Smooth muscle cell (in vitro differentiated cells): ENCODE results near the gene OR2B6. TPM values are rescaled to one million over a fixed set of nuclear protein-coding genes. Genes with fewer than 3 reads are reported as not detected.

ENCODE experiments used
- DNase-seq: peaks from one replicate; lab custom pipeline; 2025; ENCODE audit not compliant: unreplicated experiment; lab: John Stamatoyannopoulos, UW
- H2AFZ ChIP-seq: fragments of 200-600 bp; sonication (generic); 2 replicates; pipeline ENCODE4 v1.6.0; 2016; ENCODE audit warnings: antibody characterized with exemption, low read depth, mild to moderate bottlenecking
- H3F3A ChIP-seq: fragments of 200-600 bp; sonication (generic); 2 replicates; pipeline ENCODE4 v1.6.0; 2017; ENCODE audit warnings: antibody characterized with exemption, low read depth
- H3K27ac ChIP-seq: fragments of 200-600 bp; sonication (generic); 2 replicates; pipeline ENCODE4 v1.5.1; 2016; ENCODE audit warnings: low read depth, mild to moderate bottlenecking
- H3K27me3 ChIP-seq: fragments of 200-600 bp; sonication (generic); 2 replicates; pipeline ENCODE4 v1.6.1; 2016; ENCODE audit warnings: low read depth, mild to moderate bottlenecking
- H3K36me3 ChIP-seq: fragments of 200-600 bp; sonication (generic); 2 replicates; pipeline ENCODE4 v1.5.1; 2016; ENCODE audit warnings: low read depth
- H3K4me1 ChIP-seq: fragments of 200-600 bp; sonication (generic); 2 replicates; pipeline ENCODE4 v1.5.1; 2016; ENCODE audit warnings: low read depth
- H3K4me2 ChIP-seq: fragments of 200-600 bp; sonication (generic); 2 replicates; pipeline ENCODE4 v1.6.0; 2016; ENCODE audit warnings: mild to moderate bottlenecking
- H3K4me3 ChIP-seq: fragments of 200-600 bp; sonication (generic); 2 replicates; pipeline ENCODE4 v1.5.1; 2016; ENCODE audit warnings: mild to moderate bottlenecking
- H3K79me2 ChIP-seq: fragments of 200-600 bp; sonication (generic); 2 replicates; pipeline ENCODE4 v1.6.0; 2016; ENCODE audit warnings: low read depth, mild to moderate bottlenecking
- H3K9ac ChIP-seq: fragments of 200-600 bp; sonication (generic); 2 replicates; pipeline ENCODE4 v1.6.0; 2016; ENCODE audit warnings: low read depth
- H3K9me3 ChIP-seq: fragments of 200-600 bp; sonication (generic); replicated peaks from 2 replicates; pipeline ENCODE4 v1.5.1; 2016; ENCODE audit warnings: low read depth
- H4K20me1 ChIP-seq: fragments of 200-600 bp; sonication (generic); 2 replicates; pipeline ENCODE4 v1.6.0; 2016; ENCODE audit warnings: low read depth
- CTCF ChIP-seq: fragments of 200-600 bp; sonication (generic); IDR thresholded peaks from 2 replicates; pipeline ENCODE4 v1.5.1; 2017; ENCODE audit warnings: borderline replicate concordance, mild to moderate bottlenecking, antibody characterized with exemption; ENCODE audit not compliant: insufficient read depth, poor library complexity, severe bottlenecking
- WGBS: methylation state at CpG from one replicate; pipeline ENCODE4 v1.1.7; 2016; ENCODE audit warnings: low lambda C conversion rate; 5-methylcytosine and 5-hydroxymethylcytosine counted together
- polyA plus RNA-seq: library from polyadenylated mRNA; unstranded; fragments of >200 nt; fragmentation: Nextera tagmentation; extraction: Ambion mirVana; gene quantifications from 2 replicates; pipeline ENCODE4 v1.2.1, GENCODE V29; 2016
- total RNA-seq: library from RNA; depleted of rRNA; stranded (reverse); fragments of >200 nt; gene quantifications from 2 replicates; pipeline ENCODE4 v1.2.3, GENCODE V29; 2014

The OR2B6 gene
- total RNA-seq, result not detected in 2 replicates
- polyA plus RNA-seq, result not detected in 2 replicates

GRCh38 chr6:27956941-27957340 lies at the start of gene OR2B6:
Gene OR2B6, plus strand, starts transcription at chr6:27957241. Its CDS starts 0 bp downstream, at chr6:27957241.
- no peak for TF ChIP-seq CTCF
- no peak for DNase-seq
- no peaks in the 10 kb centered on the region for H3K9me3 ChIP-seq
- H3K4me3 ChIP-seq, result no peak within 1 kb of the TSS
- no peak within 1 kb of the TSS for H3K27ac ChIP-seq
- no peaks in the 10 kb centered on the region for H3K4me1 ChIP-seq
- H3K9ac ChIP-seq, result no peak within 1 kb of the TSS
- no peaks in the 10 kb centered on the region for H3F3A ChIP-seq
- H3K4me2 ChIP-seq, result no peak within 1 kb of the TSS
- no peaks in the 10 kb centered on the region for H3K79me2 ChIP-seq
- peaks cover 8% of the 10 kb centered on the region for H3K27me3 ChIP-seq
- H4K20me1 ChIP-seq, result no peaks in the 10 kb centered on the region
- 64% methylated on average over 1 of the region's 1 CpG for WGBS
- H3K36me3 ChIP-seq, result no peaks in the 10 kb centered on the region
- no peak within 1 kb of the TSS for H2AFZ ChIP-seq

- WGBS, result 79% methylated on average over 1 of the region's 1 CpG
These were observed 49.0 kb upstream of the OR2B6 start for GRCh38 chr6:27908017-27908416.

GRCh38 chr6:27911956-27912446 lies 45.0 kb upstream of the OR2B6 start, which contains the start of gene OR2B2:
Gene OR2B2, minus strand, starts transcription at chr6:27912396. Its CDS starts 77 bp downstream, at chr6:27912319.
- no peak for TF ChIP-seq CTCF
- 80% methylated on average over 2 of the region's 2 CpGs for WGBS

More at GRCh38 chr6:27908017-27908416, 49.0 kb upstream of the OR2B6 start:
- H3K27me3 ChIP-seq, result peaks cover 6% of the 10 kb centered on the region
- no peaks in the 10 kb centered on the region for H3K79me2 ChIP-seq
- no peak overlapping the region for H3K4me2 ChIP-seq
- H4K20me1 ChIP-seq, result no peaks in the 10 kb centered on the region
- no peak overlapping the region for H2AFZ ChIP-seq
- no peaks in the 10 kb centered on the region for H3K4me1 ChIP-seq
- H3F3A ChIP-seq, result no peaks in the 10 kb centered on the region
- H3K27ac ChIP-seq, result no peak overlapping the region
- DNase-seq, result no peak
- no peak overlapping the region for H3K9ac ChIP-seq
- H3K4me3 ChIP-seq, result no peak overlapping the region
- no peaks in the 10 kb centered on the region for H3K9me3 ChIP-seq
- no peaks in the 10 kb centered on the region for H3K36me3 ChIP-seq
- TF ChIP-seq CTCF, result no peak

GRCh38 chr6:27922949-27923348 lies 34.1 kb upstream of the OR2B6 start:
- no peaks in the 10 kb centered on the region for H3K4me1 ChIP-seq
- no peaks in the 10 kb centered on the region for H3F3A ChIP-seq
- no peak for TF ChIP-seq CTCF

More at GRCh38 chr6:27911956-27912446, 45.0 kb upstream of the OR2B6 start, which contains the start of gene OR2B2:
- no peaks in the 10 kb centered on the region for H4K20me1 ChIP-seq
- peaks cover 6% of the 10 kb centered on the region for H3K27me3 ChIP-seq
- H3K27ac ChIP-seq, result no peak within 1 kb of the TSS
- H3K36me3 ChIP-seq, result no peaks in the 10 kb centered on the region
- no peaks in the 10 kb centered on the region for H3K79me2 ChIP-seq
- H3F3A ChIP-seq, result no peaks in the 10 kb centered on the region
- H2AFZ ChIP-seq, result no peak within 1 kb of the TSS
- no peak for DNase-seq
- H3K9me3 ChIP-seq, result no peaks in the 10 kb centered on the region
- H3K4me2 ChIP-seq, result no peak within 1 kb of the TSS
- no peaks in the 10 kb centered on the region for H3K4me1 ChIP-seq
- no peak within 1 kb of the TSS for H3K9ac ChIP-seq
- no peak within 1 kb of the TSS for H3K4me3 ChIP-seq

More at GRCh38 chr6:27922949-27923348, 34.1 kb upstream of the OR2B6 start:
- Histone ChIP-seq H3K4me3 (no peak overlapping the region), H3K9ac (no peak overlapping the region), H2AFZ (no peak overlapping the region), H3K27me3 (peaks cover 5% of the 10 kb centered on the region), H3K79me2 (no peaks in the 10 kb centered on the region), H4K20me1 (no peaks in the 10 kb centered on the region), H3K36me3 (no peaks in the 10 kb centered on the region), H3K4me2 (no peak overlapping the region), H3K9me3 (no peaks in the 10 kb centered on the region), H3K27ac (no peak overlapping the region)
- DNase-seq, result no peak
